Neuron (in vitro differentiated cells): ENCODE results near the gene N4BP2L2.

ENCODE experiments used
- H2AFZ ChIP-seq: one replicate; pipeline ENCODE4 v1.6.1; 2013; ENCODE audit warnings: low read depth, mild to moderate bottlenecking, inconsistent platforms, low read length, moderate library complexity
- H3K27me3 ChIP-seq: one replicate; pipeline ENCODE4 v1.6.1; 2013; ENCODE audit warnings: low read length; ENCODE audit not compliant: insufficient read depth
- H3K36me3 ChIP-seq: one replicate; pipeline ENCODE4 v1.6.1; 2013; ENCODE audit warnings: low read length; ENCODE audit not compliant: insufficient read depth
- H3K4me1 ChIP-seq: one replicate; pipeline ENCODE4 v1.6.1; 2013; ENCODE audit warnings: low read length; ENCODE audit not compliant: insufficient read depth
- H3K4me3 ChIP-seq: 2 replicates; pipeline ENCODE4 v1.5.1; 2013; ENCODE audit warnings: mild to moderate bottlenecking, low read length, moderate library complexity
- H3K9me3 ChIP-seq: one replicate; pipeline ENCODE4 v1.6.1; 2013; ENCODE audit warnings: low read length

N4BP2L2 gene

GRCh38 chr13:32553720-32554119 is 15.1 kb upstream of the N4BP2L2 start:
- no peaks in the 10 kb centered on the region for H3K27me3 ChIP-seq
- no peak overlapping the region for H3K4me3 ChIP-seq
- H3K36me3 ChIP-seq = no peaks in the 10 kb centered on the region
- H2AFZ ChIP-seq = no peak overlapping the region
- H3K4me1 ChIP-seq = no peaks in the 10 kb centered on the region
- no peaks in the 10 kb centered on the region for H3K9me3 ChIP-seq

GRCh38 chr13:32549788-32550187 is 11.2 kb upstream of the N4BP2L2 start:
- no peak overlapping the region for H2AFZ ChIP-seq

GRCh38 chr13:32548837-32549236 is 10.2 kb upstream of the N4BP2L2 start:
- Histone ChIP-seq H2AFZ (no peak overlapping the region), H3K27me3 (no peaks in the 10 kb centered on the region), H3K36me3 (no peaks in the 10 kb centered on the region), H3K4me3 (no peak overlapping the region), H3K4me1 (no peaks in the 10 kb centered on the region), H3K9me3 (no peaks in the 10 kb centered on the region)

More at GRCh38 chr13:32549788-32550187, 11.2 kb upstream of the N4BP2L2 start:
- Histone ChIP-seq H3K36me3 (no peaks in the 10 kb centered on the region), H3K27me3 (no peaks in the 10 kb centered on the region), H3K4me1 (no peaks in the 10 kb centered on the region), H3K9me3 (no peaks in the 10 kb centered on the region), H3K4me3 (no peak overlapping the region)

GRCh38 chr13:32545083-32545482 is 6.5 kb upstream of the N4BP2L2 start:
- Histone ChIP-seq H3K4me3 (no peak overlapping the region), H3K27me3 (no peaks in the 10 kb centered on the region), H2AFZ (no peak overlapping the region), H3K4me1 (no peaks in the 10 kb centered on the region), H3K36me3 (no peaks in the 10 kb centered on the region), H3K9me3 (no peaks in the 10 kb centered on the region)

GRCh38 chr13:32542221-32542620 is 3.6 kb upstream of the N4BP2L2 start:
- Histone ChIP-seq H3K9me3 (no peaks in the 10 kb centered on the region), H3K36me3 (no peaks in the 10 kb centered on the region), H3K4me3 (no peak overlapping the region), H3K4me1 (peaks cover 5% of the 10 kb centered on the region), H2AFZ (no peak overlapping the region), H3K27me3 (no peaks in the 10 kb centered on the region)

- Histone ChIP-seq H3K27me3 (no peaks in the 10 kb centered on the region), H3K36me3 (peaks cover 30% of the 10 kb centered on the region), H3K4me1 (peaks cover 11% of the 10 kb centered on the region), H3K4me3 (peak overlapping the region; percentile 85), H3K9me3 (no peaks in the 10 kb centered on the region), H2AFZ (peak overlapping the region; percentile 89)
These were observed 413 bp downstream of the N4BP2L2 start for GRCh38 chr13:32538143-32538620.

- H3K9me3 ChIP-seq = no peaks in the 10 kb centered on the region
- H3K4me3 ChIP-seq = peak overlapping the region; percentile 85
- H3K4me1 ChIP-seq = peaks cover 11% of the 10 kb centered on the region
- no peaks in the 10 kb centered on the region for H3K27me3 ChIP-seq
- peak overlapping the region; percentile 89 for H2AFZ ChIP-seq
- H3K36me3 ChIP-seq = peaks cover 33% of the 10 kb centered on the region
These were observed 934 bp downstream of the N4BP2L2 start for GRCh38 chr13:32537580-32538142.

GRCh38 chr13:32535748-32536147 is 2.8 kb downstream of the N4BP2L2 start:
- Histone ChIP-seq H3K9me3 (no peaks in the 10 kb centered on the region), H3K4me3 (no peak overlapping the region), H3K4me1 (peaks cover 11% of the 10 kb centered on the region), H3K27me3 (no peaks in the 10 kb centered on the region), H2AFZ (no peak overlapping the region), H3K36me3 (peaks cover 39% of the 10 kb centered on the region)

GRCh38 chr13:32535115-32535514 is 3.5 kb downstream of the N4BP2L2 start:
- Histone ChIP-seq H3K27me3 (no peaks in the 10 kb centered on the region), H3K4me3 (no peak overlapping the region), H2AFZ (no peak overlapping the region), H3K9me3 (no peaks in the 10 kb centered on the region), H3K4me1 (peaks cover 11% of the 10 kb centered on the region), H3K36me3 (peaks cover 39% of the 10 kb centered on the region)

GRCh38 chr13:32530841-32531253 is 7.7 kb downstream of the N4BP2L2 start:
- H3K4me1 ChIP-seq = peaks cover 5% of the 10 kb centered on the region
- no peaks in the 10 kb centered on the region for H3K27me3 ChIP-seq
- H3K4me3 ChIP-seq = no peak overlapping the region
- peaks cover 45% of the 10 kb centered on the region for H3K36me3 ChIP-seq
- H3K9me3 ChIP-seq = no peaks in the 10 kb centered on the region
- H2AFZ ChIP-seq = no peak overlapping the region

- no peak overlapping the region for H3K4me3 ChIP-seq
- no peaks in the 10 kb centered on the region for H3K27me3 ChIP-seq
- peaks cover 32% of the 10 kb centered on the region for H3K36me3 ChIP-seq
- no peaks in the 10 kb centered on the region for H3K4me1 ChIP-seq
- no peaks in the 10 kb centered on the region for H3K9me3 ChIP-seq
- no peak overlapping the region for H2AFZ ChIP-seq
These were observed 10.2 kb downstream of the N4BP2L2 start for GRCh38 chr13:32528358-32528757.

GRCh38 chr13:32527151-32527550 is 11.4 kb downstream of the N4BP2L2 start:
- Histone ChIP-seq H3K27me3 (no peaks in the 10 kb centered on the region), H2AFZ (no peak overlapping the region), H3K36me3 (peaks cover 31% of the 10 kb centered on the region), H3K4me1 (no peaks in the 10 kb centered on the region), H3K4me3 (no peak overlapping the region), H3K9me3 (no peaks in the 10 kb centered on the region)

GRCh38 chr13:32525766-32526165 is 12.8 kb downstream of the N4BP2L2 start:
- Histone ChIP-seq H3K9me3 (no peaks in the 10 kb centered on the region), H2AFZ (no peak overlapping the region), H3K36me3 (peaks cover 38% of the 10 kb centered on the region), H3K27me3 (no peaks in the 10 kb centered on the region), H3K4me1 (no peaks in the 10 kb centered on the region), H3K4me3 (no peak overlapping the region)

GRCh38 chr13:32515246-32515645 is 23.3 kb downstream of the N4BP2L2 start:
- Histone ChIP-seq H3K36me3 (peaks cover 45% of the 10 kb centered on the region), H3K27me3 (no peaks in the 10 kb centered on the region), H3K4me1 (peaks cover 12% of the 10 kb centered on the region), H3K9me3 (no peaks in the 10 kb centered on the region), H3K4me3 (no peak overlapping the region), H2AFZ (no peak overlapping the region)
